DND-41 (cell line): ENCODE results near the gene NRXN3.

Experiments
- ATAC-seq: fragments of 200-7000 bp; cut with Tn5 transposase; 3 replicates; pipeline ENCODE4 v1.9.1; 2021; ENCODE audit warnings: low read depth; ENCODE audit not compliant: insufficient read depth
- DNase-seq: peaks from one replicate; pipeline ENCODE4 v3.0.0-alpha.2; 2020
- H2AFZ ChIP-seq: 2 replicates; pipeline ENCODE4 v1.6.0; 2012; ENCODE audit warnings: low read depth, low read length
- H3K27ac ChIP-seq: 2 replicates; pipeline ENCODE4 v1.5.1; 2012; ENCODE audit warnings: low read length, inconsistent platforms
- H3K27me3 ChIP-seq: fragments of 200-600 bp; sonication (generic); 2 replicates; pipeline ENCODE4 v1.6.0; 2012; ENCODE audit warnings: low read length, mild to moderate bottlenecking, inconsistent platforms; ENCODE audit not compliant: insufficient read depth, poor library complexity
- H3K36me3 ChIP-seq: 2 replicates; pipeline ENCODE4 v1.5.1; 2012; ENCODE audit warnings: low read length, inconsistent platforms; ENCODE audit not compliant: insufficient read depth
- H3K4me1 ChIP-seq: 2 replicates; pipeline ENCODE4 v1.5.1; 2012; ENCODE audit warnings: mild to moderate bottlenecking, low read length; ENCODE audit not compliant: insufficient read depth
- H3K4me2 ChIP-seq: 2 replicates; pipeline ENCODE4 v1.6.0; 2012; ENCODE audit warnings: mild to moderate bottlenecking, moderate library complexity, low read length, inconsistent platforms; ENCODE audit not compliant: insufficient read depth
- H3K4me3 ChIP-seq, 2 experiments: fragments of 200-600 bp in 1 of 2; shearing (Covaris generic) in 1 of 2; 2 replicates each; pipeline ENCODE4 v1.5.1; 2012 to 2016; ENCODE audit warnings: inconsistent platforms in 2 of 2, low read length in 2 of 2, mild to moderate bottlenecking in 2 of 2, low read depth in 1 of 2, moderate library complexity in 1 of 2
- H3K79me2 ChIP-seq: 2 replicates; pipeline ENCODE4 v1.6.0; 2012; ENCODE audit warnings: low read length, inconsistent platforms; ENCODE audit not compliant: insufficient read depth
- H3K9ac ChIP-seq: 2 replicates; pipeline ENCODE4 v1.6.0; 2012; ENCODE audit warnings: low read depth, mild to moderate bottlenecking, inconsistent platforms, low read length, moderate library complexity
- H3K9me3 ChIP-seq: 2 replicates; pipeline ENCODE4 v1.5.1; 2012; ENCODE audit warnings: low read length, moderate library complexity, mild to moderate bottlenecking, inconsistent platforms; ENCODE audit not compliant: insufficient read depth, severe bottlenecking
- H4K20me1 ChIP-seq: 2 replicates; pipeline ENCODE4 v1.6.0; 2012; ENCODE audit warnings: low read length; ENCODE audit not compliant: insufficient read depth
- EZH2 ChIP-seq: IDR thresholded peaks from 3 replicates; pipeline ENCODE4 v1.6.1; 2012; ENCODE audit warnings: borderline replicate concordance, low read depth, mild to moderate bottlenecking, moderate library complexity, low read length, inconsistent platforms; ENCODE audit not compliant: severe bottlenecking
- TF ChIP-seq, protein P1 (sequence below): IDR thresholded peaks from 2 replicates; pipeline ENCODE4 v1.5.1; 2012; ENCODE audit warnings: borderline replicate concordance, low read length, moderate library complexity, mild to moderate bottlenecking; ENCODE audit not compliant: poor library complexity, severe bottlenecking; ENCODE audit errors: extremely low read depth

The NRXN3 gene

DNA sequence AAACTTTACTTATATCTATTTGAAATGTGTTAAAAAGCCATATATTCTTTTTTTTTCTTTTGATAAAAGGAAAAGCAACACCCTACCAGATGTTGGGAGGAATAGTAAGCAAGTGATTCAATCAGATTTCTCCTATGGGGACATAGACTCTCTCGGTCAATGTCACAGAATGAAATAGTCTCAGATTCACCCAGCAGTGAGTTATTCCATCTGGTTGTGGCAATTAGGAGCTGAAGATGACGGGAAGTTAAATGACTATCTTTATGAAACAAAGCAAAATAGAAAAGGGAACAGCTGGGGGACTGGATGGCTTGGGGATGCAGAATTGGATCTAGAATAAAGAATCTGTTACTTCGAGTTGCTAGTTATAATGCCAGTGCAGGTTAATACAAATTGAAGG lies 857.0 kb downstream of the NRXN3 start:
- Histone ChIP-seq H2AFZ (no peak overlapping the region), H3K4me1 (no peaks in the 10 kb centered on the region), H3K4me3 (no peak overlapping the region), H3K27me3 (no peaks in the 10 kb centered on the region), H3K4me2 (no peak overlapping the region), H3K36me3 (no peaks in the 10 kb centered on the region), H3K79me2 (no peaks in the 10 kb centered on the region), H3K9me3 (no peaks in the 10 kb centered on the region), H3K27ac (no peak overlapping the region), H4K20me1 (no peaks in the 10 kb centered on the region), H3K9ac (no peak overlapping the region)
- TF ChIP-seq, protein P1, sequence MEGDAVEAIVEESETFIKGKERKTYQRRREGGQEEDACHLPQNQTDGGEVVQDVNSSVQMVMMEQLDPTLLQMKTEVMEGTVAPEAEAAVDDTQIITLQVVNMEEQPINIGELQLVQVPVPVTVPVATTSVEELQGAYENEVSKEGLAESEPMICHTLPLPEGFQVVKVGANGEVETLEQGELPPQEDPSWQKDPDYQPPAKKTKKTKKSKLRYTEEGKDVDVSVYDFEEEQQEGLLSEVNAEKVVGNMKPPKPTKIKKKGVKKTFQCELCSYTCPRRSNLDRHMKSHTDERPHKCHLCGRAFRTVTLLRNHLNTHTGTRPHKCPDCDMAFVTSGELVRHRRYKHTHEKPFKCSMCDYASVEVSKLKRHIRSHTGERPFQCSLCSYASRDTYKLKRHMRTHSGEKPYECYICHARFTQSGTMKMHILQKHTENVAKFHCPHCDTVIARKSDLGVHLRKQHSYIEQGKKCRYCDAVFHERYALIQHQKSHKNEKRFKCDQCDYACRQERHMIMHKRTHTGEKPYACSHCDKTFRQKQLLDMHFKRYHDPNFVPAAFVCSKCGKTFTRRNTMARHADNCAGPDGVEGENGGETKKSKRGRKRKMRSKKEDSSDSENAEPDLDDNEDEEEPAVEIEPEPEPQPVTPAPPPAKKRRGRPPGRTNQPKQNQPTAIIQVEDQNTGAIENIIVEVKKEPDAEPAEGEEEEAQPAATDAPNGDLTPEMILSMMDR: no peak
- no peak for TF ChIP-seq EZH2
- DNase-seq (no peak), ATAC-seq (no peak)

DNA sequence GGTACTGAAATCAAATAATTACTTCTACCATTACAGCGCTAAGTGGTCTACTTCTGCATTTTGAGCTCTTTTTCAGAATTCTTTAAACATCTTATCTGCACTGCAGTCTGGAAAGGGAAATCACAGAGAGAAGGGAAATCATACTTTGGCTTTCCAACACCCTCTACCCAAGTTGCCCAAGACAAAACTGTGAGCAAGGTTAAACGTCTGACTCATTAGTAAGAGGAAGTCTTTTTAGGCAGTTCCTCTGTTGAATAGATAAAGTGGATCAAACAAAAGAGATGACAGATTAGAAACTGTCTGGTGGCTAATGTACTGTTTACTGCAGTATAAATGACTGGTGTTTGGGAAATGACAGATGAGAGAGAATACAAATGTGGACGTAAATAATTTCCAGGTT lies 858.1 kb downstream of the NRXN3 start:
- H3K4me1 ChIP-seq: no peaks in the 10 kb centered on the region
- H2AFZ ChIP-seq: no peak overlapping the region
- no peak for DNase-seq
- no peaks in the 10 kb centered on the region for H4K20me1 ChIP-seq
- H3K9me3 ChIP-seq: no peaks in the 10 kb centered on the region
- no peak overlapping the region for H3K27ac ChIP-seq
- H3K36me3 ChIP-seq: no peaks in the 10 kb centered on the region
- no peak overlapping the region for H3K4me2 ChIP-seq
- ATAC-seq: no peak
- TF ChIP-seq EZH2: no peak
- TF ChIP-seq, protein P1: no peak
- no peak overlapping the region for H3K9ac ChIP-seq
- no peaks in the 10 kb centered on the region for H3K79me2 ChIP-seq
- H3K4me3 ChIP-seq: no peak overlapping the region
- no peaks in the 10 kb centered on the region for H3K27me3 ChIP-seq

DNA sequence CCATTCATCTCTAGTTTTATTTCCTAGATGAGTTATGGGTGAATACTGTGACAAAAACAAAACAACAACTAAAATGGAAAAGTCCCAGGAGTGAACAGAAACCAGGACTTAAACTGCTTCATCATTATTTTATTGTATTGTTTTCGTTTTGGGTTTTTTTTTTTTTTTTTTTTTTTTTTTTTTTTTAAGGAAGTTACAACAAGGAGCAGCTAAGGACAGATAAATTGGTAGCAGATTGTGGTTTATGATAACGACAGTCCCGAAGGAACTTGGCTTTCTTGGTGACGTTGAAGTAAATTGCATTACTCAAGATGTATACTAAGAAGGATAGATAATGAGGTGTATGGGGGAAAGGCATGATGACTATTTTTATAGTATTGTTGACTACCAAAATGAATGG lies 866.3 kb downstream of the NRXN3 start:
- Histone ChIP-seq H3K4me2 (no peak overlapping the region), H4K20me1 (no peaks in the 10 kb centered on the region), H3K4me3 (no peak overlapping the region), H3K9me3 (no peaks in the 10 kb centered on the region), H2AFZ (no peak overlapping the region), H3K36me3 (no peaks in the 10 kb centered on the region), H3K79me2 (no peaks in the 10 kb centered on the region), H3K4me1 (no peaks in the 10 kb centered on the region), H3K9ac (no peak overlapping the region), H3K27me3 (no peaks in the 10 kb centered on the region), H3K27ac (no peak overlapping the region)
- ATAC-seq (no peak), DNase-seq (no peak)
- TF ChIP-seq EZH2: no peak
- TF ChIP-seq, protein P1: no peak

DNA sequence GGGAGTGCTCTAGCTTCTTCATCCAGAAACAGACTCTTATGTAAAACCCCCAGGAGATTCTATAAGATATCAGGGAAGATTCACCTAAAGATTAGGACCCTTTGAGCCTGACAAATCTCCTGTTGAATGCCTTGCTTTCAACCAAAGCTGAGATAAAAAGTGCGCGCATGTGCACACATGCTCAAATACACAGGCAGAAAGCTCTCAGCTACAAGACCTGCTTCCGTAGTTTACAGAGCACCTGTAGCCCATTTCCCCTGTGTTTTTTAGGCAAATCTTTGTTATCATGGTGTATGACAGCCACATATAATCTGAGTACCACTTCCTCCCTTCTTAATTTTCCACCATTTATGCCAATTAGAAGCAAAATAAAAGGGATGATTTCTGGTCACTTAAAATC lies 866.9 kb downstream of the NRXN3 start:
- ATAC-seq (no peak), DNase-seq (no peak)
- Histone ChIP-seq H2AFZ (no peak overlapping the region), H3K27me3 (no peaks in the 10 kb centered on the region), H3K9ac (no peak overlapping the region), H3K9me3 (no peaks in the 10 kb centered on the region), H3K36me3 (no peaks in the 10 kb centered on the region), H4K20me1 (no peaks in the 10 kb centered on the region), H3K4me3 (no peak overlapping the region), H3K4me1 (no peaks in the 10 kb centered on the region), H3K79me2 (no peaks in the 10 kb centered on the region), H3K4me2 (no peak overlapping the region), H3K27ac (no peak overlapping the region)
- TF ChIP-seq, protein P1: no peak
- TF ChIP-seq EZH2: no peak
